Activated naive CD4-positive, alpha-beta T cell (primary cell): ENCODE results near the gene GIT1.

Source experiments
- DNase-seq, 4 experiments: peaks; one replicate each; lab custom pipeline; 2025; lab: John Stamatoyannopoulos, UW

The GIT1 gene

DNA sequence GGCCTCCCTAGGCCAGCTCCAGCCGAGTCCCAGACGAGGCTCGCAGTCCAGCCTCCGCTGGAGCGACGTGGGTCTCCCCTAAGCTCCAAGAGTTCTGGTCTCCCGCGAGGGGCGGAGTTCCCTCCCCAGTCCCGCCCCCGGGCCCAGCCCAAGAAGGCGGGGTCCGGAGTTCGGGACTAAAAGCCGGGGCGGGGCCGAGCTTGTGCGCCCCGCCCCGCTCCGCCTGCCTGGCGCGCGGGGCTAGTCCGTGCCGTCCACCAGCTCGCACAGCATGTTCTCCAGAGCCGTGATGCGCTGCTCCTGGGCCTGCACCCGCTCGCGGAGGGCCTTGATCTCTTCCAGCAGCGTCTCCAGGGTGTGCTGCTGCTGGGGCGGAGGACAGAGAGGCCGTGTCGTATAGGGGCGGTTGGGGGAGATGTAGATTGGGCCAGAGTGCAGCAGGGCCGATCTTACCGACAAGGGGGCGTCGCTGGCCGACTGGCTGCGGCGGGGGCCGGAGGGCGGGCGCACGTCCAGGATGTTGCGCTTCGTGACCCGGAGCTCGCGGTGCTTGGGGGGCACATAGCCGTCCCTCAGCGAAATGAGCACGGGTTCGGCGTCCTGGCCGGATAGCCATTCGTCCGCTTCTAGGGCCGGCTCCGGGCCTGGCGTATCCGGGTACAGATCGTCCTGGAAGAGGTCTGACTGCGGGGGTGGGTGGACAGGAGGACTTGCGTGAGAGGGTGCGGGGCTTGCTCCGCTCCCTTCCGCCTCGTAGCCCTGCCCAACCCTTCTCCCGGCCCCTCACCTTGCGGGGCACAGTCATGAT, 26.2 kb upstream of the GIT1 start:
- peak; percentile 38 to 81 (median 58) for DNase-seq

DNA sequence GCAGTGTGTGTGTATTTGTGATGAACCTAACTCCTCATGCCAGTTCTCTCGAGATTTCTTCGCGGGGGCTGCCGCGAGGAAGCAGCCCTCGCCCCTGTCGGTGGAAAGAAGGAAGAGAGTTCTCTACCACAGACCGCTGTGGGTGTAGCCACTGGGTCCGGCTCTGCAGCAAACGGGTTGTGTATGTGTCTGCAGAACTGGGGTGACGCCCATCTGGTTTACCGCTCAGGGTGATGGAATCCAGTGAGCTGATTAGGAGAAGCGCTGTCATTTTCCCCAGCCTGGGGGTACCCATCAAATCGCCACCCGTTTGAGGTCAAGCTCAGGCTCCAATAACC, 25.6 kb upstream of the GIT1 start:
- peak in 2 of 4 experiments; percentile 33 to 43 for DNase-seq

DNA sequence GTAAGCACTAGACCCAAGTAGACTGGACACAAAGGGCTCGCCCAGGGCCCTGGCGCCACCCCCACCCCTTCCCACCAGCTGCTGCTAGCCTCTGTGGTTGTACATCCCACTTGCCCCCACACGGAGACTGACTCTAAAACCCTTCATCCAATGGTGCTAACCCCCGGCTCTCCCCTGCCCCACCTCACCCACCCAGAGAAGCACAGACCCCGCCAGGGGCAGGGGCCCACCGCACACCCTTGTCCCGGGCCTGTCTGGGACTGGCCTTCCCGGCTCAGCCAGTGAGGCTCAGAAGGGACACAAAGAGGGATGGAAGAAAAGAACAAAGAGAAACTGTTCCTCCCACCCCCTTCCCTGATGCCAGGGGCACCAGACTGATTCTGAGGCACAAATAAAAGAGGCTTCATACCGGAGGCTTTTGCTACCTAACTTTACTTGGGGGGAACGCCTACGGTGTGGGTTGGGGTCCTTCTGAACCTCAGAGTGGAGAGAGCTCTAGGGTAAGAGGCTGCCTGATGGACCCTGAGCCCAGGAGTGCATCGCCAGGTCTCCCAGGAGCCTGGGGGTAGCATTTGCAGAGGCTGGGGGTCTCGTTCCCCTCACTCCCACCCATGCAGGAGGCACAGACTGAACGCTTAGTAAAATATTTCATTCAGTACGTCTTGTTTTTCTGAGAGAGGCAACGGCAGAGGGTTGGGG, 25.1 kb upstream of the GIT1 start:
- no peak for DNase-seq

DNA sequence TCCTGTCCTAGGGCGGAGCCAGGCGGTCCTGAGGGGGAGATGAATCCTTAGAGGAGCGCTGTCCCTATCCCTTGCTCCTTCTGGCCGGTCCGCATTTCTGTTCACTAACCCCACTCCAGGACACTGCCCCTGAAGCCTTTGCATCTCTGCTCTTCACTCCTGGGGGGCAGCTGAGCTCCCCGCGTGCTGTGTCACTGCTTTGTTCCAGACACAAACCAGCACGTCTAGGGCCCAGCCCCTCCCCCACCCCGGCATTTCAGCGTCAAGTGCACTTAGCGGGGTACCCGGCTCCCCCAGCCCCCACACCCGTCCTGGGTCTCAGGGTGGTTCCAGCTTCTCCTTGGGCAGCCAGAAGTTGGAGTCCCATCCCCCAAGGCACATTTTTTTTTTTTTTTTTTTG, 24.4 kb upstream of the GIT1 start:
- no peak for DNase-seq

DNA sequence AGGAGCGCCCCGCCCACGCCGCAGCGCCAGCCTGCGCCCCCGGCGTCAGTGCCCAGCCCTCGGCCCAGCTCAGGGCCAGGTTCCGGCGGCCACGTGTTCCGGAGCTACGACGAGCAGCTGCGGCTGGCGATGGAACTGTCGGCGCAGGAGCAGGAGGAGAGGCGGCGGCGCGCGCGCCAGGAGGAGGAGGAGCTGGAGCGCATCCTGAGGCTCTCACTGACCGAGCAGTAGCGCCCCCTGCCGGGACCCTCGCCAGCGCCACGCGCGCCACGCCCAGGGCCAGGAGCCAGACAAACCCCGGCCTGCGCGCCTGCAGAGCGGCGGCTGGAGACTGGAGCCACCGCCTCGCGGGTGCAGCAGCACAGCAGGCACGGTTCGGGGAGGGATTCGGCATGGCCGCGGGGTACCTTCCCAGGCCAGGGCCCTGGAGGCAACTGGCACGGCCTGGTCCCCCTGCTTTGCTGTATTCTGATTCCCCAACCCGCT, 23.9 kb upstream of the GIT1 start:
- peak; percentile 84 to 95 (median 90) for DNase-seq

DNA sequence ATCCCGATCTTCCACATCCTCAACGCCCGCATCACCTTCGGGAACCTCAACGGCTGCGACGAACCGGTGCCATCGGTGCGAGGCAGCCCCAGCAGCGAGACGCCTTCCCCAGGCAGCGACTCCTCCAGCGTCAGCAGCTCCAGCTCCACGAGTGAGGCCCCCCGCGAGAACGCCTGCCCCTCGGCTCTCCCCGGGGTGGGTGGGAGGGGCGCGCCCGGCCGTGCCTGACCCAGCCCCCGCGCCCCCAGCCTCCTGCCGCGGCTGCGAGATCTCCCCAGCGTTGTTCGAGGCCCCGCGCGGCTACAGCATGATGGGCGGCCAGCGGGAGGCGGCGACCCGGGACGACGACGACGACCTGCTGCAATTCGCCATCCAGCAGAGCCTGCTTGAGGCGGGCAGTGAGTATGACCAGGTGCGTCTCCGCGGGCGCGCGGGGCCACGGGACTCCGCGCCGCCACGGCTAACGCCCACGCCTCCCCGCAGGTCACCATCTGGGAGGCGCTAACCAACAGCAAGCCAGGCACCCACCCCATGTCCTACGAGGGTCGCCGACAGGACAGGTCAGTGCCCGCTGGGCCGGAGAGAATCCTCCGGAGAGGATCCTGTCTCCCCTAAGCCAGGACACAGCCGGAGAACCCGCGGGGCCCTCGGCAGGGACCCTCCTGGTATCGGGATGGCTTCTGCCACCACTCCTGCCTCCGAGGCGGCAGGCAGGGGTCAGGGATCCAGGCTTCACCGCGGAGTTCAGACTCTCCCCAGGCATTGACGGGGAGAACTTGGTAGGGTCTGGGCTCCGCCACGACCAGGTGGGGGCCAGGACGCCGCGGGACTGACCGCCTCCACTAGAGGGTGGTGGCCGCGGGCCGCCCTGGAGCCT, 23.2 kb upstream of the GIT1 start:
- no peak for DNase-seq

DNA sequence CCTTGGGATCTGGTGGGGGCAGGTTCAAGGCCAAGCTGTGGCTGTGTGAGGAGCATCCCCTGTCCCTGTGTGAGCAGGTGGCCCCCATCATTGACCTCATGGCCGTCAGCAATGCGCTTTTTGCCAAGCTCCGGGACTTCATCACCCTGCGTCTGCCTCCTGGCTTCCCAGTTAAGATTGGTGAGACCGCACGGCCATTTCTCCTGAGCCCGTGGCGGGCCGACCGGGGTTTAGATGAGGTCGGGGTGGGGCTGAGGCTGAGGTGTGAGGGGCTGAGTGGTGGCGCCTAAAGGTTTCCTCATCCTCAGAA, 22.6 kb upstream of the GIT1 start:
- DNase-seq, result no peak

DNA sequence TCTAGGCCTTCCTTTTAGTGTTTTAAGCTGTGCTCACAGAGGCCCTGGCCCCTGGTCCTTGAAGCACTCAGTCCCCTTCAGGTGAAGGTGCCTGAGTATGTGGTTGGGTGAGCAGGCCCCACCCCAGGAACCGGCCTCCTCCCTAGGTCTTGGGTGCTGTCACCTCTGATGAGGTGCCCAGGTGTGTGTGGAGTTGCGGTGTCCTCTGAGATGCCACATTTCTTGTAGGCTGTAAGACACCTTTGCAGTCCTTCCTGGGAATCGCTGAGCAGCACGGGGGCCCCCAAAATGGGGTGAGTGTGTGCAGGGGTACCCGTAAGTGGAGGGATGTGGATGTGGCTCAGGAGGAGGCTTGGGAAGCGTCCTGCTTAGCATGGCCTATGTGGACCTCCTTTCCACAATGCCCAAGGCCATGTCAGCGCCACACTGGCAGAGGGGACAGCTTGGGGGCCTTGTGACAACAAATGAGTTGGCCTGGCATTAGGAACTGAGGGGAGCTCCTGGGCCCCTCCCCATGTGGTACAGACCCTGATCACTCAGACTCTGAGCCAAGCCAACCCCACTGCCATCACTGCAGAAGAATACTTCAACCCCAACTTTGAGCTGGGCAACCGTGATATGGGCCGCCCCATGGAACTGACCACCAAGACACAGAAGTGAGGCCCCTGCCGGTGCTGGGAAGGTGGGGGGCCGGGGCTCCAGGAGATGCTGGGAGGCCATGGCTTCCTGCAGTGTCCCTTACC, 22.1 kb upstream of the GIT1 start:
- DNase-seq, result no peak

DNA sequence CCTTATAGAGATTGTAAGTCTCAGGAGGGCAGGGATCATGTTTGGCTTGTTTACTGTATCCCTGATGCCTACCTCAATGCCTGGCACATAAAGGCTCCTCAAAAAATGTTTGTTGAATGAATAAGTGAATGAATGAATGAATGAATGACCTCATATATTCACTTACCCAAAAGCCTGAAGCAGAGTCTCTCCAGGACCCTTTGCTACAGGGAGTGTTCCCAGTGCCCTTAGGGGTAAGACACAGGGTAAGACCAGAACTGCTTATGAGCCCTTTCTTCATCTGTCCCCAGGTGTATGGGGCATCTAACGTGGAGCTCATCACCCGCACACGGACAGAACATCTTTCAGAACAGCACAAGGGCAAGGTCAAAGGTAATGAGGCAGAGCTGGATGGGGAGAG, 20.9 kb upstream of the GIT1 start:
- DNase-seq, result no peak

DNA sequence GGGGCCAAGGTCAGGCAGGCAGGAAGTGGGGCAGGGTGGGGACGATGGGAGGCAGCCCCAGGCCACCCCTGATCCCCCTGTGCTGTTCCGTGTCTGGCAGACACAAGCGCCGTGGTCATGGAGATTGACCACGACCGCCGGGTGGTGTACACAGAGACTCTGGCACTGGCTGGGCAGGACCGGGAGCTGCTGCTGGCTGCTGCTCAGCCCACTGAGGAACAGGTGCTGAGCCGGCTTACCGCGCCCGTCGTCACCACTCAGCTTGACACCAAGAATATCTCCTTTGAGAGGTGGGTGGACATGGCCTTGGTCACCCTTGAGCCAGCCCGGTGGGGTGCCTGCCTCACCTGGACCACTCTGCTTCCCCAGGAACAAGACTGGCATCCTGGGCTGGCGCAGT, 19.5 kb upstream of the GIT1 start:
- DNase-seq, result no peak

DNA sequence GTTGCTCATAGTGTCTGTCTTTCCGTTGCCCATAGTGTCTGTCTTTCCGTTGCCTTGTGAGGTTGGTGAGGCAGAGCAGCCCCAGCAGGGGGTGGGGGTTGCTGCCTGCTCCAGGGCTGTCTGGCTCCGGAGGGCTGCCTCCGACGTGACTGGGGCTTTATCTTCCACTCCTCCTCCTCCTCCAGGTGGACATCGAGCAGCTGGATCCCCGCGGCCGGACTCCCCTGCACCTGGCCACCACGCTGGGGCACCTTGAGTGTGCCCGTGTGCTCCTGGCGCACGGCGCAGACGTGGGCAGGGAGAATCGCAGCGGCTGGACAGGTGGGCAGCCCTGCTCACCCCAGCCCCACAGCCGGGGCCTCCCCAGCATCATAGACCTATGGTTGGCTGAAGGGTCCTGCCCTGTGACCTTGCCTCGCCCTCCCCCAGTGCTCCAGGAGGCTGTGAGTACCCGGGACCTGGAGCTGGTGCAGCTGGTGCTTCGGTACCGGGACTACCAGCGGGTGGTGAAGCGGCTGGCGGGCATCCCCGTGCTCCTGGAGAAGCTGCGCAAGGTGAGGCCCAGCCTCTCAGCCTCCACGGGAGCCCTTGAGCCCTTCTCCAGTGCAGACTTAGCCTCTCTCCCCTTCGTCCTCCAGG, 18.2 kb upstream of the GIT1 start:
- DNase-seq, result no peak

DNA sequence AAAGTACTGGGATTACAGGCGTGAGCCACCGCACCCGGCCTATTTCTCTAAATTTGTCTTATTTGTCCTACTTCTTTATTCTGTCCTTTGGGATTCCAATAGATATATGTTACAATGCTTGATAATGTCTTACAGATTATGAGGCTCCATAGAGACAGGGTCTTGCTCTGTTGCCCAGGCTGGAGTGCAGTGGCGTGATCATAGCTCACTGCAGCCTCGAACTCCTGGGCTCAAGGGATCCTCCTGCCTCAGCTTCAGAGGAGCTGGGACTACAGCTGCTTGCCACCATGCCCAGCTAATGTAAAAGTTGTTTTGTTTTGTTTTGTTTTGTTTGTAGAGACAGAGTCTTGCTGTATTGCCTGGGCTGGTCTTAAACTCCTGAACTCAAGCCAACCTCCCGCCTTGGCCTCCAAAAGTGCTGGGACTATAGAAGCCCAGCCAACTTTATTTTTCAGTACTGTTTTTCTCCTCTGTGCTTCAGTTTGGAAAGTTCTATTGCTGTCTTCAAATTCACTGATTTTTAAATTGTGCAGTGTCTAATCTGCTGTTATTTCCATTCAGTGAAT, 13.7 kb upstream of the GIT1 start:
- no peak for DNase-seq

DNA sequence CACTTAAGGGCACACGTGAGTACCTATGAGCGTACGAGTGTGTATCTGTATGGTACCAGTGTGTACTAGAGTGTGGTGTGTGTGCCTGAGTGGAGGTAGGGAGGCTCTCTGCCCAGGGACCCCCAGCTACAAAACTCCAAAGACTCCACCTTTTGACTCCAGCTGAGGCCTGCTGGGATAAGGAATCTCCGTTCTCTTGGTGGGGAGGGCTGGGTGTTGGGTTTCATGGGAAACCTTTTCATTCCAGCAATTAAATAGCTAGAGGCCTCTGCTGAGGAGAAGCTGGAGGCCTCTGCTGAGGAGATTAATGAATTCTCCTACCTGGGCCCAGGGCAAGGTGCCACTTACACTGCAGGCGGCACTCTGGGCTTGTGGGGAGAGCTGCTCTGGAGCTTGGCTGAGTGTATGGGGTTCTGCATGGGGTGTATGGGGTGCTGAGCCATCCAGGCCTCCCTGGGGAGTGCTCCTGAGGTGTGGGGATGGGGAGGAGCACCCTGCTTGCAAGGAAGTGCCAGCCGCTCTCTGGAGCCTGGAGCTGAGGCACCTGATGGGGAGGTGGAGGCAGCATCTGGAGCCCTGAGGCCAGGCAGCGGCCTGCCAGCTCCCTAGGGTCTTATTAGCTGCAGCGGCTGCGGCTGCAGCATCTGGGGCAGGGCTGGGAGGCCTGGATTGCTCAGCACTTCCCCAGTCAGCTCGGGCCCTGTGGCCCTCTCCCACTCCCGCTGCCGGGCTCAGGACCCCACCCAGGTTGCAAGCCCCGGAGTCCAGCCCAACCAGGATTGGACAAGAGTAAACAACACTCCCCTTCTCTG, 8.1 kb upstream of the GIT1 start:
- no peak for DNase-seq

DNA sequence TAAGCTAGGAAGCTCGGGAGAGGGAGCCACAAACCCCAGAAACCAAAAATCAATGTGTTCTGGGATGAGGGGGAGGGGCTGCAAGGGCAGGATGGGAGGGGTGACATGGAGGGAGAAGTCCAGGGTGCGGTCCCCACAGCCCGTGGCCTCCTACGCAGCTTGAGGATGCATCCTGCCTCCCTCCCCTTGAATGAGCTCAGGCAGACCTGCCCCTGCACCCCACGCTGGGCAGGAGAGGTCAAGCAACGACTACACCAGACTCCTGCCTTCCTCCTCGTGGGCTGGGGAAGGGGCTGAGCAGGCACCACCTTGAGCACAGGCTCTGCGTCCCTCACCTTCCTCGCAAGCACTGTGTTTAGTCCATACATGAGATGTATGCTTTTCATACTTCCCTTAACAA, 7.4 kb upstream of the GIT1 start:
- no peak for DNase-seq

DNA sequence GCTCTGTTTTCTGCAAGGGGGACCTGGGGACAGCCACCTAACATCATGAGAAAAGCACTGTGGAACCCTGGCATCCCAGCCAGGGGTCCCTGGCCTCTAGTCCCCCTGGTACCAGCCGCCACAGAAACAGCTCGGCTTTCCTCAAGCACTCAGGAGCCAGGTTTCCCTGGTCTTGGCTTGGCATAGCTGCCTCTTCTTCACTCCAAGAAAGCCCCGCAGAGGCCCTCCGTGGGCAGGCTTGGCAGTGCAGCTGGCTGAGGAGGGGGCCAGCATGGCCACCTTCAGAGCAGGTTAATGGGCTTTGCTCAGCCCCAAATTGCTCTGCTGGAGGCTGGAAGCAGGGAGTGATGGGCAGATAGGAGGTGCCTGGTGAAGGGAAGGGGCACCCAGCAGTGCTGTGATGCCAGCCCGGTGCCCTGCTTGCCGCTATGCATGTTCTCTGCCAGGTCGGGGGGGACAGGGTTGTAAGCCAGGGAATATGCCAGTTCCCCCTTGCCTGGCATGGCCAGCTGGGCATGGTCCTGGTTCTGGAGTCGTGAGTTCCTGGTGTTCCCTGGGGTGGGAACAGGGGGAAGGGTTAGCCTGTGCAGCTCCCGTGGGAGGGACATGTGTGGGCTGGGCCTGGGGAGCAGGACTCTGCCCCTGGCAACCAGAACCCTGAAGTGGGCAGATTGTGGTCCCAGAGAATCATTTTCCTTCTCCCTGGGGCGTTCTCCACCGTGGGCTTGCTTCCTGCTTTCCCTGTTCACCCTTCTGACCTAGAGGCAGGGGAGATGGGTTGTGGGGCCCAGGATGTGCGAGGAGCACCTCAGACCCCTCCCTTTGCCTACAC, 6.7 kb upstream of the GIT1 start:
- DNase-seq, result no peak

DNA sequence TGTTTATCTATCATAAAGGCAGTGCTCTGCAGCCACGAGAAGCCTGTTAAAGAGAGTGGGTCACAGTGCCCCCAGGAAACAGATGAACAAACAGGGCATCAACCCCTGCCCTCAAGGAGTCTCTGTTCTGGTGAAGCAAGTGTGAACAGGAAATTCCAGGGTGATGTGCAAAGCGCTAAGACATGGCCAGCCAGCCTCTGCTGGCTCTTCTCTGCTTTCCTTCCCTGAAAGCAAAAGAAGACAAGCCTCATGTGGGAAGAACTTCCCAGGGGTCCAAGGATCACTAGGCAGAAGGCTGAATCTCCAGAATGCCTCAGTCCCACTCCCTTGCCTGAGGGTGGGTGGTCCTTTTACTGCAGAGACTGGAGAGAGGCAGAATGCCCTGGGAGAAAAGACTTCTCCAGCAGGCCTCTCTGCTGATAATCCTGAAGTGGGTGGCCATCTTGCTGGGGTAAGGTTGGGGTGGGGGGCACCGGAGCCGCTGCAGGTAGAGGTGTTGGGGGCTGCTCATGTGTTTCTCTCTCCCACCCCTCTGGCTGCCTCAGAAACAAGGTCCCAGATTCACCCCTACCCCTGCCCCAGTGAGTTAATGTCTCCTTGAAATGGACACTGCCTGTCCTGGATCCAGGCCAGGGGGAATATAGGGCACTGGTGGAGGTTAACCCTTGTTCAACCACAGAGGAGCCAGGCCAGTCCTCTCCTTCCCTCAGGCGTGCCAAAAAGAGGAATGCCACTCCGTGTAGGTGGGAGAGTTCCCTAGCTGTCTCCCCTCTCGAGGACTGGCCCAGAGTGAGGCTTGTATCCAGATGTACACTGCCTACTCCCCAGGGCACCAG, 5.9 kb upstream of the GIT1 start:
- no peak for DNase-seq

DNA sequence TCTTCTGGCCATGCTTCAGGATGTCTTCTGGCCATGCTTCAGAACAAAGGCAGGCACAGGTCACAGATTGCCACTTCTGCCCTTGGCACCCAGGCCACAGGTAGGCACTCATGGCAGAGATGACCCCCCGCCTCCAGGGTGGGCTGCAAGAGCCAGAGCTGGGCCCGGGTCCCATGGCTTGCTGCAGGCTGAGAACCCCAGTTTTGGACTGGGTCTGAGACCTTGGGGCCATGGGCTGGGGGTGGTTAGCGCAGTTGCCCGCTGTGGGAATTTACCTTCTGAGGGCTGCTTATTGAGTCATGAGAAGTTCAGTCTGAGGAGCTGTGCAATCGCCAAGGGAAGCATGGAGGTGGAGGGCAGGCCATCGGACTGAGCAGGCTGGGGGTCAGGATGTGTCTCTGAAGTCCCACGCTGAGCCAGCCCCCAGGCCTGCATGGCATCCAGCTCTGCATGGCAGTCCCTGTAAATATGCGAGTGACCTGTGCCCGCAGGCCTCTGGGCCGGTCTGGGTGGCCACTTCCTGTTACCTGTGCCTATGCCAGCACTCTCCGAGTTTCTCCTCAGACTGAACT, 5.2 kb upstream of the GIT1 start:
- DNase-seq, result no peak
